ENCODE results near the gene CHADL.

The CHADL gene

DNA sequence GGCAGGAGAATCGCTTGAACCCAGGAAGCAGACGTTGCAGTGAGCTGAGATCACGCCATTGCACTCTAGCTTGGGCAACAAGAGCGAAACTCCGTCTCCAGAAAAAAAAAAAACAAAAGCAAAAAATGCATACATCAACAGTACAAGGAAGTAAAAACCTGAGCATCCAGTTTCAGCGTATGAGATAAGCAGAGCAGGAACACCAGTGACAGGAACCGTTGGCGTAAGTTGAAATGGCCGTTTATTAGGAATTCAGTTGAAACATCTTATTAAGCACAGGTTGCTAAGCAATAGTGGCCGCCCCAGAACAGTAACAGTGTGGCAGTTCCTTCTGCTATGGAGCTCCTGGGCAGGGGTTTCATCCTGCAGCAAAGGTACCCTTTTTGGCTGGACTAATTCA lies 39.6 kb downstream of the CHADL start:
- TF ChIP-seq, protein P1, sequence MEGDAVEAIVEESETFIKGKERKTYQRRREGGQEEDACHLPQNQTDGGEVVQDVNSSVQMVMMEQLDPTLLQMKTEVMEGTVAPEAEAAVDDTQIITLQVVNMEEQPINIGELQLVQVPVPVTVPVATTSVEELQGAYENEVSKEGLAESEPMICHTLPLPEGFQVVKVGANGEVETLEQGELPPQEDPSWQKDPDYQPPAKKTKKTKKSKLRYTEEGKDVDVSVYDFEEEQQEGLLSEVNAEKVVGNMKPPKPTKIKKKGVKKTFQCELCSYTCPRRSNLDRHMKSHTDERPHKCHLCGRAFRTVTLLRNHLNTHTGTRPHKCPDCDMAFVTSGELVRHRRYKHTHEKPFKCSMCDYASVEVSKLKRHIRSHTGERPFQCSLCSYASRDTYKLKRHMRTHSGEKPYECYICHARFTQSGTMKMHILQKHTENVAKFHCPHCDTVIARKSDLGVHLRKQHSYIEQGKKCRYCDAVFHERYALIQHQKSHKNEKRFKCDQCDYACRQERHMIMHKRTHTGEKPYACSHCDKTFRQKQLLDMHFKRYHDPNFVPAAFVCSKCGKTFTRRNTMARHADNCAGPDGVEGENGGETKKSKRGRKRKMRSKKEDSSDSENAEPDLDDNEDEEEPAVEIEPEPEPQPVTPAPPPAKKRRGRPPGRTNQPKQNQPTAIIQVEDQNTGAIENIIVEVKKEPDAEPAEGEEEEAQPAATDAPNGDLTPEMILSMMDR (conservative IDR thresholded peaks at IDR 0.05; ENCODE audit: low read length), result no peak
- no peak overlapping the region for H3K4me3 ChIP-seq (ENCODE audit: low read length)
- no peak for DNase-seq (ENCODE audit: low read depth)

DNA sequence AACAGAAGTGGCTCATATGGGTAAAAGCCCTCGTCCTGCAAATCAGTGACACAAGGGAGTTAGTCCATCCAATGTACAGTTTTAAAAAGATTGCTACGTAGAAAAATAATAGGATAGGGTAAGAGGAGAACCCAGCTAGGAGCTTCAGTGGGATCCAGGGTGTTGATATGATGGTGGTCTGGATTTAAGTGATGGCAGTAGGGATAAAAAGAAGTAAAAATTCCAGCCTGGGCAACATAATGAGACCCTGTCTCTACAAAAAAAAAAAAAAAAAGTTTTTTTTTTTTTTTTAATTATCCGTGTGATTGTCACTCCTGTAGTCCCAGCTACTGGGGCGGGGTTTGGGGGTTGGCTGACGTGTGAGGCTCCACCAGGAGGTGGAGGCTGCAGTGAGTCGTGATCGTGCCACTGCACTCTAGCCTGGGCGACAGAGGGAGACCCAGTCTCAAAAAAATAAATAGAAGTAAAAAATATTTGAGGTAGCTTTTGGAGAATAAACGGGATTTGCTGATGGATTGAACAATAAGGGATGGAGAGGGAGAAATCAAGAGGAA lies 42.6 kb downstream of the CHADL start:
- DNase-seq (ENCODE audit: low read depth), result no peak
- peak overlapping the region; percentile 85 for H3K4me3 ChIP-seq (ENCODE audit: low read length)
- TF ChIP-seq, protein P1 (conservative IDR thresholded peaks at IDR 0.05; ENCODE audit: low read length), result 0 out of 2 replicates have a peak, but pooled peaks have one; percentile 3

GRCh38 chr22:41197038-41197972 lies 43.4 kb downstream of the CHADL start:
- peak overlapping the region; percentile 85 for H3K4me3 ChIP-seq (ENCODE audit: low read length)
- peak; percentile 27 for DNase-seq (ENCODE audit: low read depth)
- TF ChIP-seq, protein P1 (conservative IDR thresholded peaks at IDR 0.05; ENCODE audit: low read length), result peak; percentile 29

DNA sequence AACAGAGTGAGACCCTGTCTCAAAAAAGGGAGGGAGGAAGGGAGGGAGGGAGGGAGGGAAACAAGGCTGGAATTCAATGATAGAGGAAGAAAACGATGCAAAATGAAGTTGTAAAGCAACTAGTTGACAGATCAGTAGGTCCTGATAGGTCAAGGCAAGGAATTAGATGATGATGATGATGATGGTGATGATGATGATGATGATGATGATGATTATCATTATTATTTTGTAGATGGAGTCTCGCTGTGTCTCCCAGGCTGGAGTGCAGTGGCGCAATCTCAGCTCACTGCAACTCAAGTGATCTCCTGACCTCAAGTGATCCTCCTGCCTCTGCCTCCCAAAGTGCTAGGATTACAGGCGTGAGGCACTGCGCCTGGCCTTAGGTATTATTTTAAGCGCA lies 46.9 kb downstream of the CHADL start:
- TF ChIP-seq, protein P1 (conservative IDR thresholded peaks at IDR 0.05; ENCODE audit: low read length), result no peak
- DNase-seq (ENCODE audit: low read depth), result no peak
- H3K4me3 ChIP-seq (ENCODE audit: low read length), result no peak overlapping the region

- no peak overlapping the region for H3K4me3 ChIP-seq (ENCODE audit: low read length)
- TF ChIP-seq, protein P1 (conservative IDR thresholded peaks at IDR 0.05; ENCODE audit: low read length), result no peak
Measured at GRCh38 chr22:41191467-41191866, 49.3 kb downstream of the CHADL start.

DNA sequence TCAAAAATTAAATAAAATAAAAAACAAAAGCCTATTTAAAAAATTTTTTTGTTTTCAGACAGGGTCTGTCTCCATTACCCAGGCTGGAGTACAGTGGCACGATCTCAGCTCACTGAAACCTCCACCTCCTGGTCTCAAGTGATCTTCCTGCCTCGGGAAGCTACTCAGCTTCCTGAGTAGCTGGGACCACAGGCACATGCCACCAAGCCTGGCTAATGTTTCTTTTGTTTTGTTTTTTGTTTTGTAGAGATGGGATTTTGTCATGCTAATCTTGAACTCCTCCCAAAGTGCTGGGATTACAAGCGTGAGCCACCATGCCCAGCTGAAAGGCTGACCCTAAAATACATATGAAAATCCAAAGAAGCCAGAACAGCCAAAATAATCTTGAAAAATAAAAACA lies 56.1 kb downstream of the CHADL start:
- TF ChIP-seq, protein P1 (conservative IDR thresholded peaks at IDR 0.05; ENCODE audit: low read length), result no peak
- DNase-seq (ENCODE audit: low read depth), result no peak
- no peak overlapping the region for H3K4me3 ChIP-seq (ENCODE audit: low read length)

More at GRCh38 chr22:41191467-41191866, 49.3 kb downstream of the CHADL start:
- DNase-seq (ENCODE audit: low read depth), result no peak
